Motor neuron (in vitro differentiated cells): ENCODE measurements around the gene HSD17B12. TPM values are rescaled to one million over a fixed set of nuclear protein-coding genes. Genes with fewer than 3 reads are reported as not detected.
"Not testable (repeated sequence)": the region's sequence is repeated elsewhere in the genome, so short reads cannot be mapped to it uniquely, and the experiment has no call there.

ENCODE experiments used
- ATAC-seq, 8 experiments: fragments of 200-7000 bp; cut with Tn5 transposase; replicated peaks in 6 of 8; 2 replicates each; pipeline ENCODE4 v1.8.0; 2021; ENCODE audit warnings: mild to moderate bottlenecking in 8 of 8, moderate library complexity in 8 of 8
- H3K27ac ChIP-seq, 2 donors: fragments of 250-450 bp; sonication (Bioruptor Pico); 2 replicates each; pipeline ENCODE4 v1.9.0; 2021; ENCODE audit warnings: antibody characterized with exemption in 2 of 2, mild to moderate bottlenecking in 2 of 2, moderate library complexity in 1 of 2
- H3K4me1 ChIP-seq, 2 donors: fragments of 250-450 bp; sonication (Bioruptor Pico); replicated peaks in 1 of 2; 2 replicates each; pipeline ENCODE4 v1.6.1; 2021; ENCODE audit warnings: antibody characterized with exemption in 2 of 2, mild to moderate bottlenecking in 2 of 2, moderate library complexity in 1 of 2
- H3K4me3 ChIP-seq, 5 donors: fragments of 250-450 bp; sonication (Bioruptor Pico); 2 replicates each; pipeline ENCODE4 v1.9.0; 2021; ENCODE audit warnings: antibody characterized with exemption in 5 of 5, mild to moderate bottlenecking in 5 of 5, moderate library complexity in 4 of 5
- WGBS, 10 experiments: fragments of 450-650 bp; shearing (Covaris generic); methylation state at CpG; one replicate each; pipeline ENCODE4 v1.0.0; 2022; 5-methylcytosine and 5-hydroxymethylcytosine counted together
- in situ Hi-C, 9 experiments: fragments of 400-800 bp; cut with MboI; loops; one replicate each; pipeline ENCODE4 v1.15.0; 2021; ENCODE audit warnings: low sequenced_read_pairs in 9 of 9, low pct_unique_long_range_greater_than_20kb in 2 of 9; ENCODE audit not compliant: unreplicated experiment in 9 of 9
- total RNA-seq, 8 experiments: library from RNA; unstranded; fragments of 300-600 nt; gene quantifications; 2 replicates each; pipeline versions ENCODE4 v1.2.3 to v1.2.4, GENCODE V29; 2022

HSD17B12 gene
- total RNA-seq, 8 experiments from 2014 or later, result 20.3 to 104 (median 52.0) TPM

GRCh38 chr11:43768654-43769053, 88.1 kb downstream of the HSD17B12 start:
- H3K27ac ChIP-seq, ATAC-seq, H3K4me1 ChIP-seq, in situ Hi-C loops, H3K4me3 ChIP-seq: not testable (repeated sequence)
- WGBS, 10 experiments, result 67 to 100% (median 91%) methylated on average over 1 to 5 of the region's 5 CpGs; no CpG with 5 or more reads in 2 of the 10 experiments

GRCh38 chr11:43770173-43770572, 89.6 kb downstream of the HSD17B12 start:
- WGBS, 10 experiments, result 90 to 100% (median 100%) methylated on average over 1 to 3 of the region's 3 CpGs; no CpG with 5 or more reads in 5 of the 10 experiments
- no peak overlapping the region for H3K27ac ChIP-seq
- in situ Hi-C loops, result no loop called here
- no peak overlapping the region for H3K4me3 ChIP-seq
- ATAC-seq, result no peak
- no peaks in the 10 kb centered on the region for H3K4me1 ChIP-seq

GRCh38 chr11:43772733-43773132, 92.2 kb downstream of the HSD17B12 start:
- in situ Hi-C loops, result no loop called here
- H3K4me3 ChIP-seq, result no peak overlapping the region
- H3K4me1 ChIP-seq, result no peaks in the 10 kb centered on the region
- WGBS, 10 experiments, result 82 to 100% (median 95%) methylated on average over 1 to 7 of the region's 7 CpGs; no CpG with 5 or more reads in 3 of the 10 experiments
- ATAC-seq, result no peak
- H3K27ac ChIP-seq, result no peak overlapping the region

- 88 to 100% (median 100%) methylated on average over 1 to 2 of the region's 2 CpGs; no CpG with 5 or more reads in 3 of the 10 experiments for WGBS, 10 experiments
- Histone ChIP-seq H3K27ac (no peak overlapping the region), H3K4me3 (no peak overlapping the region), H3K4me1 (no peaks in the 10 kb centered on the region)
- ATAC-seq, result no peak
- in situ Hi-C loops, result no loop called here
These were observed 94.2 kb downstream of the HSD17B12 start for GRCh38 chr11:43774786-43775185.

- no peak for ATAC-seq
- H3K4me1 ChIP-seq, result no peaks in the 10 kb centered on the region
- H3K27ac ChIP-seq, result no peak overlapping the region
- WGBS, 10 experiments, result 63 to 100% (median 83%) methylated on average over 1 to 2 of the region's 2 CpGs; no CpG with 5 or more reads in 3 of the 10 experiments
- no peak overlapping the region for H3K4me3 ChIP-seq
- in situ Hi-C loops, result no loop called here
These were observed 98.8 kb downstream of the HSD17B12 start for GRCh38 chr11:43779306-43779705.

- 86 to 100% (median 100%) methylated on average over 1 of the region's 1 CpG; no CpG with 5 or more reads in 3 of the 10 experiments for WGBS, 10 experiments
- Histone ChIP-seq H3K27ac (no peak overlapping the region), H3K4me1 (no peaks in the 10 kb centered on the region), H3K4me3 (no peak overlapping the region)
- no peak for ATAC-seq
- in situ Hi-C loops, result no loop called here
These were observed 103.8 kb downstream of the HSD17B12 start for GRCh38 chr11:43784301-43784700.

- WGBS, 10 experiments, result 53 to 100% (median 92%) methylated on average over 1 to 2 of the region's 2 CpGs
- Histone ChIP-seq H3K4me1 (no peaks in the 10 kb centered on the region), H3K27ac (no peak overlapping the region), H3K4me3 (no peak overlapping the region)
- ATAC-seq, result peak in 1 of 8 experiments; percentile 44
- in situ Hi-C loops, result no loop called here
These were observed 104.3 kb downstream of the HSD17B12 start for GRCh38 chr11:43784866-43785265.

GRCh38 chr11:43785318-43785717, 104.8 kb downstream of the HSD17B12 start:
- in situ Hi-C loops, result no loop called here
- ATAC-seq, result no peak
- WGBS, 10 experiments, result 83 to 100% (median 94%) methylated on average over 1 to 2 of the region's 2 CpGs

GRCh38 chr11:43786016-43786415, 105.5 kb downstream of the HSD17B12 start:
- Histone ChIP-seq H3K4me3 (no peak overlapping the region), H3K4me1 (no peaks in the 10 kb centered on the region), H3K27ac (no peak overlapping the region)
- ATAC-seq, result no peak
- 52 to 100% (median 94%) methylated on average over 1 to 3 of the region's 3 CpGs for WGBS, 10 experiments
- in situ Hi-C loops, result no loop called here

More at GRCh38 chr11:43785318-43785717, 104.8 kb downstream of the HSD17B12 start:
- no peak overlapping the region for H3K27ac ChIP-seq
- no peaks in the 10 kb centered on the region for H3K4me1 ChIP-seq
- H3K4me3 ChIP-seq, result no peak overlapping the region

- H3K27ac ChIP-seq, result no peak overlapping the region
- H3K4me1 ChIP-seq, result no peaks in the 10 kb centered on the region
- in situ Hi-C loops, result no loop called here
- WGBS, 10 experiments, result 80 to 100% (median 100%) methylated on average over 1 of the region's 1 CpG; no CpG with 5 or more reads in 4 of the 10 experiments
- H3K4me3 ChIP-seq, result no peak overlapping the region
- no peak for ATAC-seq
These were observed 107.3 kb downstream of the HSD17B12 start for GRCh38 chr11:43787824-43788223.

- H3K4me3 ChIP-seq, result no peak overlapping the region
- 53 to 100% (median 68%) methylated on average over 2 to 3 of the region's 3 CpGs; no CpG with 5 or more reads in 3 of the 10 experiments for WGBS, 10 experiments
- H3K4me1 ChIP-seq, result no peaks in the 10 kb centered on the region
- in situ Hi-C loops, result no loop called here
- no peak for ATAC-seq
- no peak overlapping the region for H3K27ac ChIP-seq
These were observed 107.9 kb downstream of the HSD17B12 start for GRCh38 chr11:43788421-43788820.

- ATAC-seq, result peak in 5 of 8 experiments; percentile 37 to 59 (median 44)
- in situ Hi-C loops, result no loop called here
- no peaks in the 10 kb centered on the region for H3K4me1 ChIP-seq
- H3K4me3 ChIP-seq, result no peak overlapping the region
- 0 to 97% (median 67%) methylated on average over 1 to 5 of the region's 5 CpGs; no CpG with 5 or more reads in 3 of the 10 experiments for WGBS, 10 experiments
- no peak overlapping the region for H3K27ac ChIP-seq
These were observed 109.3 kb downstream of the HSD17B12 start for GRCh38 chr11:43789700-43790443.

- WGBS, 10 experiments, result 20 to 100% (median 100%) methylated on average over 1 to 4 of the region's 4 CpGs; no CpG with 5 or more reads in 1 of the 10 experiments
- in situ Hi-C loops, result no loop called here
- Histone ChIP-seq H3K27ac (no peak overlapping the region), H3K4me1 (no peaks in the 10 kb centered on the region), H3K4me3 (no peak overlapping the region)
- peak in 5 of 8 experiments; percentile 55 to 99 (median 59) for ATAC-seq
These were observed 109.9 kb downstream of the HSD17B12 start for GRCh38 chr11:43790444-43790794.

GRCh38 chr11:43797337-43797736, 116.8 kb downstream of the HSD17B12 start:
- Histone ChIP-seq H3K27ac (no peak overlapping the region), H3K4me3 (no peak overlapping the region), H3K4me1 (no peaks in the 10 kb centered on the region)
- no peak for ATAC-seq
- 80 to 100% (median 92%) methylated on average over 1 to 2 of the region's 2 CpGs; no CpG with 5 or more reads in 6 of the 10 experiments for WGBS, 10 experiments
- in situ Hi-C loops, result no loop called here
